GM23338 (cell line): ENCODE measurements around the gene DMD. TPM values are rescaled to one million over a fixed set of nuclear protein-coding genes. Genes with fewer than 3 reads are reported as not detected.

Source experiments
- ATAC-seq: fragments of 200-7000 bp; cut with Tn5 transposase; 3 replicates; pipeline ENCODE4 v1.9.1; 2020
- DNase-seq: peaks from one replicate; pipeline ENCODE4 v3.0.0-alpha.2; 2015; ENCODE audit warnings: low spot score
- H2AFZ ChIP-seq: fragments of 200-600 bp; sonication (generic); 2 replicates; pipeline ENCODE4 v1.8.0; 2016; ENCODE audit warnings: antibody characterized with exemption, mild to moderate bottlenecking, moderate library complexity
- H3F3A ChIP-seq: fragments of 200-600 bp; sonication (generic); replicated peaks from 2 replicates; pipeline ENCODE4 v1.8.0; 2017; ENCODE audit warnings: antibody characterized with exemption, mixed run types, low read depth
- H3K27ac ChIP-seq: fragments of 200-600 bp; sonication (generic); 2 replicates; pipeline ENCODE4 v1.6.1; 2016; ENCODE audit warnings: low read depth
- H3K27me3 ChIP-seq: fragments of 200-600 bp; sonication (generic); 2 replicates; pipeline ENCODE4 v1.8.0; 2016; ENCODE audit warnings: mild to moderate bottlenecking, mixed run types, moderate library complexity; ENCODE audit not compliant: insufficient read depth
- H3K36me3 ChIP-seq: fragments of 200-600 bp; sonication (generic); 2 replicates; pipeline ENCODE4 v1.8.0; 2016; ENCODE audit warnings: mild to moderate bottlenecking; ENCODE audit not compliant: insufficient read depth
- H3K4me1 ChIP-seq: fragments of 200-600 bp; sonication (generic); 2 replicates; pipeline ENCODE4 v1.8.0; 2016; ENCODE audit warnings: mild to moderate bottlenecking, moderate library complexity; ENCODE audit not compliant: insufficient read depth
- H3K4me2 ChIP-seq: fragments of 200-600 bp; sonication (generic); 2 replicates; pipeline ENCODE4 v1.7.1; 2017; ENCODE audit warnings: mixed run types
- H3K4me3 ChIP-seq: fragments of 200-600 bp; sonication (generic); 2 replicates; pipeline ENCODE4 v1.6.1; 2016; ENCODE audit warnings: mixed run types
- H3K79me2 ChIP-seq: fragments of 200-600 bp; sonication (generic); replicated peaks from 2 replicates; pipeline ENCODE4 v1.8.0; 2017; ENCODE audit warnings: mild to moderate bottlenecking; ENCODE audit not compliant: insufficient read depth
- H3K9me2 ChIP-seq: fragments of 200-600 bp; sonication (generic); 2 replicates; pipeline ENCODE4 v1.8.0; 2017; ENCODE audit not compliant: insufficient read depth
- H4K20me1 ChIP-seq: fragments of 200-600 bp; sonication (generic); replicated peaks from 2 replicates; pipeline ENCODE4 v1.8.0; 2017; ENCODE audit warnings: mild to moderate bottlenecking; ENCODE audit not compliant: insufficient read depth
- H3K27ac Mint-ChIP-seq: 2 replicates; pipeline ENCODE4 v1.8.0; 2020; ENCODE audit warnings: inconsistent platforms, mild to moderate bottlenecking, moderate library complexity, mixed read lengths
- H3K27me3 Mint-ChIP-seq: 3 replicates; pipeline ENCODE4 v1.8.0; 2022; ENCODE audit warnings: low read depth, mild to moderate bottlenecking, moderate library complexity, mixed read lengths, inconsistent platforms; ENCODE audit not compliant: insufficient read depth, poor library complexity
- H3K36me3 Mint-ChIP-seq: 3 replicates; pipeline ENCODE4 v1.8.0; 2021; ENCODE audit warnings: low read depth, mild to moderate bottlenecking, inconsistent platforms, moderate library complexity, mixed read lengths
- H3K4me1 Mint-ChIP-seq: 3 replicates; pipeline ENCODE4 v1.8.0; 2020; ENCODE audit warnings: mild to moderate bottlenecking, inconsistent platforms, mixed read lengths
- H3K4me3 Mint-ChIP-seq: 3 replicates; pipeline ENCODE4 v1.8.0; 2021; ENCODE audit warnings: moderate library complexity, mild to moderate bottlenecking, inconsistent platforms, mixed read lengths
- H3K9me3 Mint-ChIP-seq: 3 replicates; pipeline ENCODE4 v1.8.0; 2020; ENCODE audit warnings: moderate library complexity, mild to moderate bottlenecking, inconsistent platforms, mixed read lengths
- CREB1 ChIP-seq: fragments of 250-450 bp; sonication (Bioruptor Pico); IDR thresholded peaks from 2 replicates; pipeline ENCODE4 v1.5.0; 2020; ENCODE audit warnings: low read depth, mild to moderate bottlenecking, moderate library complexity
- ETS1 ChIP-seq: IDR thresholded peaks from 2 replicates; pipeline ENCODE4 v1.6.1; 2016; ENCODE audit warnings: antibody characterized with exemption
- NANOG ChIP-seq: IDR thresholded peaks from 2 replicates; pipeline ENCODE4 v1.6.1; 2016; ENCODE audit warnings: antibody characterized with exemption, borderline replicate concordance
- REST ChIP-seq: IDR thresholded peaks from one replicate; pipeline ENCODE4 v1.6.1; 2018; ENCODE audit warnings: antibody characterized with exemption; ENCODE audit not compliant: unreplicated experiment
- STAT1 ChIP-seq: IDR thresholded peaks from one replicate; pipeline ENCODE4 v1.6.1; 2016; ENCODE audit warnings: antibody characterized with exemption; ENCODE audit not compliant: unreplicated experiment
- ZNF114 ChIP-seq: fragments of 250-450 bp; sonication (Bioruptor Pico); IDR thresholded peaks from 2 replicates; pipeline ENCODE4 v1.5.0; 2020; ENCODE audit warnings: mild to moderate bottlenecking, moderate library complexity
- ZNF331 ChIP-seq: fragments of 250-450 bp; sonication (Bioruptor Pico); IDR thresholded peaks from 2 replicates; pipeline ENCODE4 v1.5.0; 2020; ENCODE audit warnings: low read depth, mild to moderate bottlenecking, moderate library complexity
- polyA plus RNA-seq: library from polyadenylated mRNA; unstranded; fragments of >200 nt; fragmentation: Nextera tagmentation; extraction: Ambion mirVana; gene quantifications from 2 replicates; pipeline ENCODE4 v1.2.1, GENCODE V29; 2016
- total RNA-seq: library from RNA; depleted of rRNA; stranded (reverse); fragments of >200 nt; shearing (Covaris generic); gene quantifications from 2 replicates; pipeline ENCODE4 v1.2.3, GENCODE V29; 2014

Gene DMD
- total and polyA plus RNA-seq, 2 experiments from 2014 or later: 4.5 to 7.6 TPM

DNA sequence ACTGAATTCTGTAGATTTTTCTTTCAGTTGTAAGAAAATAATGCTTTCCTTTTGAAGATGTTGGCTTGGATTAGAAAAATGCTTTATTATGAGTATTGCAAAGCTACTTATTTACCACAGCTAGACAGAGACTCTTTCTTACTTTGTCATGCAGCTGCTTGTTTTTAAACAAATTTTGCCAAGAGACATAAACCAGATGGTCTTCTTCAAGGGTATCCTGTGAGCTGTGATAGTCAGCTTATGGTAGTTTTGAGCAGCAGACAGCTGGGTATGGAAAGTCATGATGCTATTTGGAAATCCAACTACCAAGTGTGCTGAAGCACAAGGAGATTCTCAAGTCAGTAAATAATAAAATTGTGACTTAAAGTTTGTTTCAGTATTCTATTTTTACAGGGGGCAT is 941.5 kb downstream of the DMD start:
- no peak overlapping the region for H3K27ac Mint-ChIP-seq
- no peak overlapping the region for H3K4me3 ChIP-seq
- no peak for DNase-seq
- no peak overlapping the region for H2AFZ ChIP-seq
- no peaks in the 10 kb centered on the region for H3K9me2 ChIP-seq
- no peaks in the 10 kb centered on the region for H3K79me2 ChIP-seq
- no peaks in the 10 kb centered on the region for H3K36me3 ChIP-seq
- peaks cover 7% of the 10 kb centered on the region; the same call in 2 of the 3 replicates for H3K9me3 Mint-ChIP-seq
- no peaks in the 10 kb centered on the region for H3K27me3 ChIP-seq
- no peaks in the 10 kb centered on the region for H3K36me3 Mint-ChIP-seq
- TF ChIP-seq ZNF331 (CRISPR knock-in tag): no peak
- TF ChIP-seq REST: no peak
- no peak for TF ChIP-seq STAT1
- H3K27me3 Mint-ChIP-seq: peaks cover 1% of the 10 kb centered on the region
- no peak overlapping the region for H3K27ac ChIP-seq
- H3K4me1 Mint-ChIP-seq: no peaks in the 10 kb centered on the region
- H3F3A ChIP-seq: no peaks in the 10 kb centered on the region
- no peaks in the 10 kb centered on the region for H3K4me1 ChIP-seq
- ATAC-seq: no peak
- H3K4me3 Mint-ChIP-seq: no peak overlapping the region
- H3K4me2 ChIP-seq: no peak overlapping the region
- no peaks in the 10 kb centered on the region for H4K20me1 ChIP-seq

DNA sequence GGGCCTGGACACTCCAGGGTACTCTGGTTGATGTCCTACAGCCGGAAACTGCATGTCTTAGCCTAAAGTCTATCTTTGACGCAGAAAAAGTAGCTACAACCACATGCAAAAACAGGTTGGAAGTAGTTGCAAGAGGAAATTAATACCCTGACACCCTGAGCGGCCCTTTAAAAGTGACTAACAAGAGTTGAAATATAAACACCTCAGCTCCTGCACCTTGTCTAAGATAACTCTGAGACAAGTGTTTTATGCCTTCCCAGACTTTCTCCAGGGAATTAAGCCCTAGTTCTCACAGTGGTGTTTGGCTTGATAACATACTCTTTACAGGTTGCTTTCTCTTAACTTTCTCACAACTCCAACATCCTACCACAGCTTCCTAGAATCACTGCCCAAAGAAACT is 943.1 kb downstream of the DMD start:
- Histone ChIP-seq H3K9me2 (no peaks in the 10 kb centered on the region), H3K27me3 (no peaks in the 10 kb centered on the region), H3K27ac (no peak overlapping the region), H2AFZ (no peak overlapping the region), H3K4me2 (no peak overlapping the region), H4K20me1 (no peaks in the 10 kb centered on the region), H3K36me3 (no peaks in the 10 kb centered on the region), H3K4me1 (no peaks in the 10 kb centered on the region), H3F3A (no peaks in the 10 kb centered on the region), H3K79me2 (no peaks in the 10 kb centered on the region), H3K4me3 (no peak overlapping the region)
- Mint-ChIP-seq H3K27me3 (peaks cover 1% of the 10 kb centered on the region), H3K4me3 (no peak overlapping the region), H3K27ac (no peak overlapping the region), H3K4me1 (no peaks in the 10 kb centered on the region), H3K36me3 (peaks cover 7% of the 10 kb centered on the region; the same call in 2 of the 3 replicates), H3K9me3 (peaks cover 14% of the 10 kb centered on the region)
- no peak for ATAC-seq
- no peak for DNase-seq
- no peak for TF ChIP-seq STAT1
- TF ChIP-seq REST: no peak
- no peak for TF ChIP-seq ZNF114 (CRISPR knock-in tag)
- TF ChIP-seq NANOG: no peak
- TF ChIP-seq ZNF331 (CRISPR knock-in tag): no peak
- no peak for TF ChIP-seq CREB1 (CRISPR knock-in tag)
- no peak for TF ChIP-seq ETS1
